IPS-NIHi7 (cell line): ENCODE data around the gene ZNF135.
A peak's percentile ranks its signal among the peaks of the same experiment; 100 is the strongest.

Experiments
- DNase-seq: peaks from one replicate; pipeline ENCODE4 v3.0.0; 2012; ENCODE audit warnings: mixed read lengths; ENCODE audit errors: extremely low spot score

ZNF135 gene

GRCh38 chr19:58046856-58047255 lies 12.2 kb upstream of the ZNF135 start:
- no peak for DNase-seq

DNA sequence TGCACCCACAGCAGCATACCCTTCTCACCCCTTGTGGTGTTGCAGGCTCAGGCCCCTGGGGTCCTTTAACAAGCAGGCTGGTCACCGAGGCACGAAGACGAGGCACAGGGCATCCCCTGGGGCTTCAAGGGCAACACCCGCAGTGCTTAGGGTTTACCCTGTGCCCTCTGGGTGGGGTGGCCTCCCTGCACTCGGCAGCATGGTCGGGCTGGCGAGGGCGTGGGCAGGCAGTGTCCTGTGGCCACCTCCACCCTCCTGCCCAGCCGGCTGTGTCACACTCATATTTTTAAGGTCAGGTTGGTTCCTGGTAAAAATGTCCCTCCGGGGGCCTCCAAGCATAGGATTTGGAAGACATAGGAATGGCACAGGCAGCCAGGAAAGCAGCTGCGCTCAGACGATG lies 11.4 kb upstream of the ZNF135 start:
- DNase-seq = no peak

DNA sequence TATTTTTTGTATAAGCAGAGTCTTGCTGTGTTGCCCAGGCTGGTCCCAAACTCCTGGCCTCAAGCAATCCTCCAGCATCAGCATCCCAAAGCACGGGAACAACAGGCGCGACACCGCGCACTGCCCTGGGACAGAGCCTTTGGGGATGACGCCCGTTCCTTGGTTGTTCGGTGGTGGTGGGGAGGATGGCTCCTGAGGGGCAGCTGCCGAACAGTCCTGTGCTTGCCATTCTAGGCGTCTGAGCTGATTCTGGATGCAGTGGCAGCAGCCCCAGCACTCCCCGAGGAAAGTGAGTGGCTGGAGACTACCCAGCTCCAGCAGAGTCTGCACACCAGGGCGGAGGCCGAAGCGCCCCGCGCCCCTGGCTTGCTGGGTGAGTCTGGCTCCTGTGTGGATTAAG lies 6.8 kb upstream of the ZNF135 start:
- no peak for DNase-seq

- no peak for DNase-seq
Observed at GRCh38 chr19:58053480-58054156, 5.5 kb upstream of the ZNF135 start.

- peak; percentile 68 for DNase-seq
Observed at GRCh38 chr19:58054901-58055874, 3.9 kb upstream of the ZNF135 start.

DNA sequence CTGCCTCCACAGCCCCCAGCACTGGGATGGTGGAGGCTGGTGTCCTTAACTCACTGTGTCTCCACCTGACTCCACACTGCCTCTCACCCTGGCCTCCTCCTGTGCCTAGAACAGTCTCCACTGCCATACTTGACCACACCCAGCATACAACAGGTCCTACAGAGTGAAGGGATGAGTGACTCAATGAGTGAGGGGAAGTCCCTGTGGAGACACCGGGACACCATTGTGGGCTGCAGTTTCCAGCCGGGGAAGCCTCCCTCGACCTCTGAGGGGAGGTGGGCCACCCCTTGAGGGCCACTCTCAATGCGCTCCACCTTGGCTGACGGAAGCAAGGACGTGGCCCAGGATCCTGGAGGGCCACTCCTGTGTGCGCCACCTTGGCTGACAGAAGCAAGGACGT lies 2.8 kb upstream of the ZNF135 start:
- no peak for DNase-seq

- DNase-seq = no peak
Observed at GRCh38 chr19:58056861-58057260, 2.2 kb upstream of the ZNF135 start.

GRCh38 chr19:58058467-58058866 lies 615 bp upstream of the ZNF135 start:
- DNase-seq = no peak

- no peak for DNase-seq
Observed at GRCh38 chr19:58059671-58060078, 593 bp downstream of the ZNF135 start.

DNA sequence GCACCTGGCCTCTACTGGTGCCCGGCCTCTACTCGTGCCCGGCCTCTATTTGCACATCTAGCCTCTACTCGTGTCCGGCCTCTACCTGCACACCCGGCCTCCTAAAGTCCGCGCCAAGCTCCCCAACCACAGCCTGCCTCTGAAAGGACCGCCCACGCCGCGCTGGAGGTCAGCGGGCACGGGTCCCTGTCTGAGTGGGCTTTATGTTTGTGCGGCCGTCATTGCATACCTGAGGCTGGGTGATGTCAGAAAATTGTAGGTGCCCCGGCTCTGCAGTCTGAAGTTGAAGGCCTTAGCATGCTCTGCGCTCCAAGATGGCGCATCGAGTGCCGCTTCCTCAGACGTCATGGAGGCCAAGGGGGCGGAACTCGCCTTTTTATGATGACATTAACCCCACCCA lies 1.1 kb downstream of the ZNF135 start:
- DNase-seq = no peak

DNA sequence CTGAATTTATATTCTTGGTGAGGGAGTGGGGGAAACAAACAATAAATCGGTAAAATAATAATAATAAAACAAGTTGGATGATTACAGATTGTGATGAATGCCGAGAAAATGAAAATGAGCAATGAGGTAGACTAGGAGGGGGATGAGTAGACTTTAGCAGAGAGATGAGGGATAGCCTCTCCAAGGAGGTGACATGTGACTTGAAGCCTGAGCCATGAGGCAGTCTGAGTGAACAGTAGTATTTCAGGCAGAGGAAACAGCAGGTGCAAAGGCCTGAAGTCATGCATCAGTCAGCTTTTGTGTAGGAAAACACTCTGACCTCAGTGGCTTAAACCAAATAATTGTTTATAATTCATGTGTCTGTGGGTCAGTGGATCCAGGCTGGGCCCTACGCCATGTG lies 4.6 kb downstream of the ZNF135 start:
- no peak for DNase-seq

DNA sequence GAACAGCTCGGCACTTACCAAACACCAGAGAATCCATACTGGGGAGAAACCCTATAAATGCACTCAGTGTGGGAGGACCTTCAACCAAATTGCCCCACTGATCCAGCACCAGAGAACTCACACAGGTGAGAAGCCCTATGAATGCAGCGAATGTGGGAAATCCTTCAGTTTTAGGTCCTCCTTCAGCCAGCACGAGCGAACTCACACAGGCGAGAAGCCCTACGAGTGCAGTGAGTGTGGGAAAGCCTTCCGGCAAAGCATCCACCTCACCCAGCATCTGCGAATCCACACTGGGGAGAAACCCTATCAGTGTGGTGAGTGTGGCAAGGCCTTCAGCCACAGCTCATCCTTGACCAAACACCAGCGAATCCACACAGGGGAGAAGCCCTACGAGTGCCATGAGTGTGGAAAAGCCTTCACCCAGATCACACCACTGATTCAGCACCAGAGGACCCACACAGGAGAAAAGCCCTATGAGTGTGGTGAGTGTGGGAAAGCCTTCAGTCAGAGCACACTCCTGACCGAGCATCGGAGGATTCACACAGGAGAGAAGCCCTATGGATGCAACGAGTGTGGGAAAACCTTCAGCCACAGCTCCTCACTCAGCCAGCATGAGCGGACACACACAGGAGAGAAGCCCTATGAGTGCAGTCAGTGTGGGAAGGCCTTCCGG lies 8.3 kb downstream of the ZNF135 start:
- no peak for DNase-seq

DNA sequence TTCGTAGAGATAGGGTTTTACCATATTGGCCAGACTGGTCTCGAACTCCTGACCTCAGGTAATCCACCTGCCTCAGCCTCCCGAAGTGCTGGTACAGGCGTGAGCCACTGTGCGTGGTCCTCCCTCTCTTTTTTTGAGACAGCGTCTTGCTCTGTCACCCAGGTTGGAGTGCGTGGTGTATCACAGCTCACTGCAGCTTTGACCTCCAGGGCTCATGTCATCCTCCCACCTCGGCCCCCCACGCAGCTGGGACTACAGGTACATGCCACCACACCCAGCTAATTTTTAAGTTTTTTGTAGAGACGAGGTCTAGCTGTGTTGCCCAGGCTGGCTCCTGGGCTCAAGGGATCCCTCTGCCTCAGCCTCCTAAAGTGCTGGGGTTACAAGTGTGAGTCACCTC lies 20.7 kb downstream of the ZNF135 start:
- no peak for DNase-seq

- DNase-seq = no peak
Observed at GRCh38 chr19:58083021-58083420, 23.9 kb downstream of the ZNF135 start.

DNA sequence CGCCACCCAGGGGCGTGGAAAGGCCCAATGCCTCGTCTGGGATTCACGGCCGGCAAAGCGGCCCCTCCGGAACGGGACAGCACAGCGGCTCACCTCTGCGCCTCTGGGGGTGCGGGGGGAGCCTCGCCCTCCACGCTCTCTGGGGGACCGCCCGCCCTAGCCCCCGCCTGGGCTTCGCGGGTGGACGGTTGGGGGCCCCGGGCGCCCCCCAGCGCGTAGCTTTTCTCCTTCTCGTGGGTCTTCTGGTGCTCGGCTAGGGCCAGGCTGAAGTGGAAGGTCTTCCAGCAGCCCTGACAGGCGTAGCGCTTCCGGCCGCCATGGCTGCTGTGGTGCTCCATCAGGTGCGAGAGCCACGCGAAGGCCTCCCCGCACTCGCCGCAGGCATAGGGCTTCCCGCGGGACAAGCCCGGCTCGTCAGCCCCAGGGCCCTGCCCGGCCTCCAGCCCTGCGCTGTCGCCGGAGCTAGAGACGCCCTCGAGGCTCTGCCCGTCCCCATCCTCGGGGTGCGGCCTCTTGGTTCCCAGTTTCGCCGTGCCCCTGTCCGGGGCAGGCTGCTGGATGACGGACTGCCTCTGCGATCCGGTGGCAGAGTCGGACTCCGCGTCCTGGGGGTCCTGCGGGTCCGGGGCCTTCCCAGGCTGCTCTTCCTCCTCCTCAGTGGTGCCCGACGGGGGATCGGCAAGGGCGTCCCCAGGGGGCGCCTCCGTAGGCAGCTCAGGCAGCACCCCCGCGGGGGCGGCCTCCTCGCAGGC lies 25.7 kb downstream of the ZNF135 start:
- DNase-seq = no peak

DNA sequence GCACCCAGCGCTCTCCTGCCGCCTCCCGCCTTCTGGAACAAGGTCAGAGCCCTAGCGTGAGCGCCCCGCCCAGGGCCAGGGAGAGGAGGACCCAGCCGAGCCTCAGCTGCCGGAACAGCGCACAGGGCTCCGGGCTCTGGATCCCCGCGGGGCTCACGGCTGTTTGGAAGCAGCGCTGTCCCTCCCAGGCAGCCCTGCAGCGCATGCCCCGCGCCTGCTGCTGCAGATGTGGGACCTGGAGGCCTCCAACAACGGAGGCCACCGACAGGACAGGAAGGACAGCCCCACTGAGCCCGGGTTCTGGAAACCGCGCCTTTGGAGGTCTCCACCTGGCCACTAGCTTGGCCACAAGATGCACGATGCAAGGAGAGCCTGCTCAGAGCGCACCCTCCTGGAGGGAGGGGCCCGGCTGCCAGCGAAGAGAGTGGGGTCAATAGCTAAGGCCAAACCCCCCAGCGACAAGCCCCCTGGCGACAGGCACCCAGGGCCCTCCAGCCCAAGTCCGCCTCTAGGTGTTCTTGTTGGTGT lies 26.3 kb downstream of the ZNF135 start:
- no peak for DNase-seq

GRCh38 chr19:58086825-58087710 lies 28.0 kb downstream of the ZNF135 start:
- no peak for DNase-seq

DNA sequence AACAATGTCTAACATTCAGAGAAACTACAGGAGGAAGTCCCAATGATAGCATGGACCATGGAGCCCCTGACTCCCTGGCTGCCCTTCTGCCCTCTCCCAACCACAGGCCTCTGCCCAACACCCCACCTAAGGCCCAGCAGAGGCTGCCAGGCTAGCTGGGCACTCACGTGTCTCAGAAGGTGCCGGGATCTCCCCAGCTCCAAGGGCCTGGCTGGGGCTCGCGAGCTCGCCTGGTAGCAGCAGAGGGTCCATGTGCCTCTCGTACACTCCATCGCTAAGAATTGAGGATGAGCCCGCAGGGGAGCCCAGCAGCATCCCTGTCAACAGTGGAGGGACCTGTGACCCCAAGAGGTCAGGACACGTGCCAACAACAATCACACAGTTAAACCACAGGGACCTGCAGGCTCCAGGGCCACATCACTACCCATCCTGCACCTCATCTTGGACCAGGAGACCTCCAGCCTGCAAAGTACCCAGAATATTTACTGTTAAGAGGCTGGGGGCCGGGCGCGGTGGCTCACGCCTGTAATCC lies 29.5 kb downstream of the ZNF135 start:
- DNase-seq = no peak

GRCh38 chr19:58089846-58090245 lies 30.8 kb downstream of the ZNF135 start:
- DNase-seq = no peak
